WTC11 (cell line): ENCODE results near the gene CCNG1. TPM values are rescaled to one million over a fixed set of nuclear protein-coding genes. Genes with fewer than 3 reads are reported as not detected.

ENCODE experiments used
- ATAC-seq: fragments of 200-7000 bp; cut with Tn5 transposase; 2 replicates; pipeline ENCODE4 v1.10.0; 2021; ENCODE audit warnings: mild to moderate bottlenecking, moderate library complexity
- CTCF ChIA-PET: fragments of 300-600 bp; sonication (Branson Sonifier 250); formaldehyde crosslinking; loops from one replicate; lab custom pipeline; 2021; ENCODE audit warnings: antibody characterized with exemption; lab: Charles Lee
- POLR2A ChIA-PET: fragments of 350-600 bp; sonication (Branson Sonifier 250); formaldehyde crosslinking; loops from one replicate; lab custom pipeline; 2021; ENCODE audit warnings: antibody characterized with exemption; lab: Charles Lee
- DNase-seq: peaks from one replicate; pipeline ENCODE4 v3.0.0; 2021; ENCODE audit warnings: low spot score
- H3K27ac Mint-ChIP-seq: 2 replicates; pipeline ENCODE4 v1.8.0; 2021; ENCODE audit warnings: mixed read lengths
- H3K27me3 Mint-ChIP-seq: 2 replicates; pipeline ENCODE4 v1.8.0; 2021; ENCODE audit warnings: low read depth, mild to moderate bottlenecking, moderate library complexity, mixed read lengths
- H3K36me3 Mint-ChIP-seq: 2 replicates; pipeline ENCODE4 v1.8.0; 2021; ENCODE audit warnings: mixed read lengths
- H3K4me1 Mint-ChIP-seq: 2 replicates; pipeline ENCODE4 v1.8.0; 2022; ENCODE audit warnings: mixed read lengths
- H3K4me3 Mint-ChIP-seq: 2 replicates; pipeline ENCODE4 v1.8.0; 2021; ENCODE audit warnings: mild to moderate bottlenecking, moderate library complexity, mixed read lengths
- H3K9me3 Mint-ChIP-seq: 2 replicates; pipeline ENCODE4 v1.8.0; 2021; ENCODE audit warnings: mixed read lengths
- CREB1 ChIP-seq: sonication (generic); formaldehyde crosslinking; IDR thresholded peaks from 2 replicates; pipeline ENCODE4 v1.8.0; 2023; ENCODE audit warnings: mild to moderate bottlenecking, missing genetic modification reagents
- EMX1 ChIP-seq: fragments of 250-450 bp; sonication (Bioruptor Pico); IDR thresholded peaks from 2 replicates; pipeline ENCODE4 v1.8.0; 2021; ENCODE audit warnings: mild to moderate bottlenecking
- ETV6 ChIP-seq: sonication (generic); formaldehyde crosslinking; IDR thresholded peaks from 2 replicates; pipeline ENCODE4 v1.8.1; 2022; ENCODE audit warnings: mild to moderate bottlenecking, missing genetic modification reagents
- HMGA2 ChIP-seq: fragments of 250-450 bp; sonication (Bioruptor Pico); IDR thresholded peaks from 2 replicates; pipeline ENCODE4 v1.4.0; 2021; ENCODE audit warnings: mild to moderate bottlenecking, moderate library complexity
- JAZF1 ChIP-seq: fragments of 250-450 bp; sonication (Bioruptor Pico); IDR thresholded peaks from 2 replicates; pipeline ENCODE4 v1.9.0; 2021; ENCODE audit warnings: moderate library complexity, mild to moderate bottlenecking, inconsistent platforms
- NR3C1 ChIP-seq: sonication (generic); formaldehyde crosslinking; conservative IDR thresholded peaks from 2 replicates; pipeline ENCODE4 v1.8.1; 2023; ENCODE audit warnings: low read depth, mild to moderate bottlenecking, missing genetic modification reagents
- OVOL2 ChIP-seq: fragments of 250-450 bp; sonication (Bioruptor Pico); IDR thresholded peaks from 2 replicates; pipeline ENCODE4 v1.9.0; 2021; ENCODE audit warnings: mild to moderate bottlenecking, borderline replicate concordance
- SP1 ChIP-seq: sonication (generic); formaldehyde crosslinking; conservative IDR thresholded peaks from 2 replicates; pipeline ENCODE4 v1.8.1; 2022; ENCODE audit warnings: missing genetic modification reagents
- total RNA-seq: library from RNA; stranded (reverse); gene quantifications from 3 replicates; pipeline ENCODE4 v1.2.3, GENCODE V29; 2021
- TF ChIP-seq, protein P1 (sequence below): sonication (generic); formaldehyde crosslinking; IDR thresholded peaks from 2 replicates; pipeline ENCODE4 v1.8.0; 2022; ENCODE audit warnings: missing genetic modification reagents
- TF ChIP-seq, protein P2 (sequence below): sonication (generic); formaldehyde crosslinking; IDR thresholded peaks from 2 replicates; pipeline ENCODE4 v1.8.0; 2022; ENCODE audit warnings: mild to moderate bottlenecking, missing genetic modification reagents
- TF ChIP-seq, protein P3 (sequence below): sonication (generic); formaldehyde crosslinking; IDR thresholded peaks from 2 replicates; pipeline ENCODE4 v1.8.1; 2022; ENCODE audit warnings: missing genetic modification reagents, borderline replicate concordance
- TF ChIP-seq, protein P4 (sequence below): sonication (generic); formaldehyde crosslinking; IDR thresholded peaks from 2 replicates; pipeline ENCODE4 v1.8.1; 2023; ENCODE audit warnings: mild to moderate bottlenecking, missing genetic modification reagents
- TF ChIP-seq, protein P5 (sequence below): fragments of 250-450 bp; sonication (Bioruptor Pico); IDR thresholded peaks from 2 replicates; pipeline ENCODE4 v1.9.0; 2021; ENCODE audit warnings: mild to moderate bottlenecking
- TF ChIP-seq, protein P6 (sequence below): fragments of 200-600 bp; IDR thresholded peaks from 2 replicates; pipeline ENCODE4 v1.8.0; 2022; ENCODE audit warnings: antibody characterized with exemption
- TF ChIP-seq, protein P7 (sequence below): sonication (generic); formaldehyde crosslinking; IDR thresholded peaks from 2 replicates; pipeline ENCODE4 v1.8.0; 2022; ENCODE audit warnings: mild to moderate bottlenecking, missing genetic modification reagents
- TF ChIP-seq, protein P8 (sequence below): fragments of 250-450 bp; sonication (Bioruptor Pico); IDR thresholded peaks from 2 replicates; pipeline ENCODE4 v1.8.0; 2021; ENCODE audit warnings: mild to moderate bottlenecking
- TF ChIP-seq, protein P9 (sequence below): sonication (generic); formaldehyde crosslinking; IDR thresholded peaks from 2 replicates; pipeline ENCODE4 v1.8.0; 2022; ENCODE audit warnings: mild to moderate bottlenecking, missing genetic modification reagents
- TF ChIP-seq, protein P10 (sequence below): sonication (generic); formaldehyde crosslinking; IDR thresholded peaks from 2 replicates; pipeline ENCODE4 v1.8.1; 2023; ENCODE audit warnings: mild to moderate bottlenecking, missing genetic modification reagents, borderline replicate concordance

The CCNG1 gene
- total RNA-seq, 1 experiment from 2014 or later = 433 TPM

DNA sequence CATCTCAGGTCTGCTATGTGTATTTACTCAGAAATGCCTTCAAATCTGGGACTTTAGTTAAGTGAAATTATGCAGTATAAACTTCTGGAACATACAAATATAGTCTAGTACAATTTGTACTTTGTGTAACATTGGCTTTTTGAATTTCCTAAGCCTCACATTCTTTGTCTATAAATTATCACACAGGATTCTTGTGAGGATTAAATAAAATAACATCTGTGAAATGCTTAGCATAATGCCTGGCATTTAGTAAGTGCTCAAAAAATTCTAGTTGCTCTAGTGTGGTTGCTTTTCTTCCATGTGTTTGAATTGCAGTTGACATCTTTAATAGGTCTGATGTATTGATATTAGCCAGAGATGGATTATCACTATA is 25.7 kb downstream of the CCNG1 start (continued):
- TF ChIP-seq, protein P1, sequence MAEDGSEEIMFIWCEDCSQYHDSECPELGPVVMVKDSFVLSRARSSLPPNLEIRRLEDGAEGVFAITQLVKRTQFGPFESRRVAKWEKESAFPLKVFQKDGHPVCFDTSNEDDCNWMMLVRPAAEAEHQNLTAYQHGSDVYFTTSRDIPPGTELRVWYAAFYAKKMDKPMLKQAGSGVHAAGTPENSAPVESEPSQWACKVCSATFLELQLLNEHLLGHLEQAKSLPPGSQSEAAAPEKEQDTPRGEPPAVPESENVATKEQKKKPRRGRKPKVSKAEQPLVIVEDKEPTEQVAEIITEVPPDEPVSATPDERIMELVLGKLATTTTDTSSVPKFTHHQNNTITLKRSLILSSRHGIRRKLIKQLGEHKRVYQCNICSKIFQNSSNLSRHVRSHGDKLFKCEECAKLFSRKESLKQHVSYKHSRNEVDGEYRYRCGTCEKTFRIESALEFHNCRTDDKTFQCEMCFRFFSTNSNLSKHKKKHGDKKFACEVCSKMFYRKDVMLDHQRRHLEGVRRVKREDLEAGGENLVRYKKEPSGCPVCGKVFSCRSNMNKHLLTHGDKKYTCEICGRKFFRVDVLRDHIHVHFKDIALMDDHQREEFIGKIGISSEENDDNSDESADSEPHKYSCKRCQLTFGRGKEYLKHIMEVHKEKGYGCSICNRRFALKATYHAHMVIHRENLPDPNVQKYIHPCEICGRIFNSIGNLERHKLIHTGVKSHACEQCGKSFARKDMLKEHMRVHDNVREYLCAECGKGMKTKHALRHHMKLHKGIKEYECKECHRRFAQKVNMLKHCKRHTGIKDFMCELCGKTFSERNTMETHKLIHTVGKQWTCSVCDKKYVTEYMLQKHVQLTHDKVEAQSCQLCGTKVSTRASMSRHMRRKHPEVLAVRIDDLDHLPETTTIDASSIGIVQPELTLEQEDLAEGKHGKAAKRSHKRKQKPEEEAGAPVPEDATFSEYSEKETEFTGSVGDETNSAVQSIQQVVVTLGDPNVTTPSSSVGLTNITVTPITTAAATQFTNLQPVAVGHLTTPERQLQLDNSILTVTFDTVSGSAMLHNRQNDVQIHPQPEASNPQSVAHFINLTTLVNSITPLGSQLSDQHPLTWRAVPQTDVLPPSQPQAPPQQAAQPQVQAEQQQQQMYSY (CRISPR knock-in tag) = no peak
- TF ChIP-seq, protein P2, sequence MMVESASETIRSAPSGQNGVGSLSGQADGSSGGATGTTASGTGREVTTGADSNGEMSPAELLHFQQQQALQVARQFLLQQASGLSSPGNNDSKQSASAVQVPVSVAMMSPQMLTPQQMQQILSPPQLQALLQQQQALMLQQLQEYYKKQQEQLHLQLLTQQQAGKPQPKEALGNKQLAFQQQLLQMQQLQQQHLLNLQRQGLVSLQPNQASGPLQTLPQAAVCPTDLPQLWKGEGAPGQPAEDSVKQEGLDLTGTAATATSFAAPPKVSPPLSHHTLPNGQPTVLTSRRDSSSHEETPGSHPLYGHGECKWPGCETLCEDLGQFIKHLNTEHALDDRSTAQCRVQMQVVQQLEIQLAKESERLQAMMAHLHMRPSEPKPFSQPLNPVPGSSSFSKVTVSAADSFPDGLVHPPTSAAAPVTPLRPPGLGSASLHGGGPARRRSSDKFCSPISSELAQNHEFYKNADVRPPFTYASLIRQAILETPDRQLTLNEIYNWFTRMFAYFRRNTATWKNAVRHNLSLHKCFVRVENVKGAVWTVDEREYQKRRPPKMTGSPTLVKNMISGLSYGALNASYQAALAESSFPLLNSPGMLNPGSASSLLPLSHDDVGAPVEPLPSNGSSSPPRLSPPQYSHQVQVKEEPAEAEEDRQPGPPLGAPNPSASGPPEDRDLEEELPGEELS (CRISPR knock-in tag) = no peak
- TF ChIP-seq, protein P3, sequence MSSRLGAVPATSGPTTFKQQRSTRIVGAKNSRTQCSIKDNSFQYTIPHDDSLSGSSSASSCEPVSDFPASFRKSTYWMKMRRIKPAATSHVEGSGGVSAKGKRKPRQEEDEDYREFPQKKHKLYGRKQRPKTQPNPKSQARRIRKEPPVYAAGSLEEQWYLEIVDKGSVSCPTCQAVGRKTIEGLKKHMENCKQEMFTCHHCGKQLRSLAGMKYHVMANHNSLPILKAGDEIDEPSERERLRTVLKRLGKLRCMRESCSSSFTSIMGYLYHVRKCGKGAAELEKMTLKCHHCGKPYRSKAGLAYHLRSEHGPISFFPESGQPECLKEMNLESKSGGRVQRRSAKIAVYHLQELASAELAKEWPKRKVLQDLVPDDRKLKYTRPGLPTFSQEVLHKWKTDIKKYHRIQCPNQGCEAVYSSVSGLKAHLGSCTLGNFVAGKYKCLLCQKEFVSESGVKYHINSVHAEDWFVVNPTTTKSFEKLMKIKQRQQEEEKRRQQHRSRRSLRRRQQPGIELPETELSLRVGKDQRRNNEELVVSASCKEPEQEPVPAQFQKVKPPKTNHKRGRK = no peak
- TF ChIP-seq SP1 (CRISPR knock-in tag) (no peak), JAZF1 (CRISPR knock-in tag) (no peak), EMX1 (CRISPR knock-in tag) (no peak), ETV6 (CRISPR knock-in tag) (no peak), HMGA2 (CRISPR knock-in tag) (no peak)
- TF ChIP-seq, protein P4, sequence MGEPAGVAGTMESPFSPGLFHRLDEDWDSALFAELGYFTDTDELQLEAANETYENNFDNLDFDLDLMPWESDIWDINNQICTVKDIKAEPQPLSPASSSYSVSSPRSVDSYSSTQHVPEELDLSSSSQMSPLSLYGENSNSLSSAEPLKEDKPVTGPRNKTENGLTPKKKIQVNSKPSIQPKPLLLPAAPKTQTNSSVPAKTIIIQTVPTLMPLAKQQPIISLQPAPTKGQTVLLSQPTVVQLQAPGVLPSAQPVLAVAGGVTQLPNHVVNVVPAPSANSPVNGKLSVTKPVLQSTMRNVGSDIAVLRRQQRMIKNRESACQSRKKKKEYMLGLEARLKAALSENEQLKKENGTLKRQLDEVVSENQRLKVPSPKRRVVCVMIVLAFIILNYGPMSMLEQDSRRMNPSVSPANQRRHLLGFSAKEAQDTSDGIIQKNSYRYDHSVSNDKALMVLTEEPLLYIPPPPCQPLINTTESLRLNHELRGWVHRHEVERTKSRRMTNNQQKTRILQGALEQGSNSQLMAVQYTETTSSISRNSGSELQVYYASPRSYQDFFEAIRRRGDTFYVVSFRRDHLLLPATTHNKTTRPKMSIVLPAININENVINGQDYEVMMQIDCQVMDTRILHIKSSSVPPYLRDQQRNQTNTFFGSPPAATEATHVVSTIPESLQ = no peak
- TF ChIP-seq, protein P5, sequence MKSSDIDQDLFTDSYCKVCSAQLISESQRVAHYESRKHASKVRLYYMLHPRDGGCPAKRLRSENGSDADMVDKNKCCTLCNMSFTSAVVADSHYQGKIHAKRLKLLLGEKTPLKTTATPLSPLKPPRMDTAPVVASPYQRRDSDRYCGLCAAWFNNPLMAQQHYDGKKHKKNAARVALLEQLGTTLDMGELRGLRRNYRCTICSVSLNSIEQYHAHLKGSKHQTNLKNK (CRISPR knock-in tag) = no peak
- TF ChIP-seq, protein P6, sequence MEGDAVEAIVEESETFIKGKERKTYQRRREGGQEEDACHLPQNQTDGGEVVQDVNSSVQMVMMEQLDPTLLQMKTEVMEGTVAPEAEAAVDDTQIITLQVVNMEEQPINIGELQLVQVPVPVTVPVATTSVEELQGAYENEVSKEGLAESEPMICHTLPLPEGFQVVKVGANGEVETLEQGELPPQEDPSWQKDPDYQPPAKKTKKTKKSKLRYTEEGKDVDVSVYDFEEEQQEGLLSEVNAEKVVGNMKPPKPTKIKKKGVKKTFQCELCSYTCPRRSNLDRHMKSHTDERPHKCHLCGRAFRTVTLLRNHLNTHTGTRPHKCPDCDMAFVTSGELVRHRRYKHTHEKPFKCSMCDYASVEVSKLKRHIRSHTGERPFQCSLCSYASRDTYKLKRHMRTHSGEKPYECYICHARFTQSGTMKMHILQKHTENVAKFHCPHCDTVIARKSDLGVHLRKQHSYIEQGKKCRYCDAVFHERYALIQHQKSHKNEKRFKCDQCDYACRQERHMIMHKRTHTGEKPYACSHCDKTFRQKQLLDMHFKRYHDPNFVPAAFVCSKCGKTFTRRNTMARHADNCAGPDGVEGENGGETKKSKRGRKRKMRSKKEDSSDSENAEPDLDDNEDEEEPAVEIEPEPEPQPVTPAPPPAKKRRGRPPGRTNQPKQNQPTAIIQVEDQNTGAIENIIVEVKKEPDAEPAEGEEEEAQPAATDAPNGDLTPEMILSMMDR = no peak
- TF ChIP-seq, protein P7, sequence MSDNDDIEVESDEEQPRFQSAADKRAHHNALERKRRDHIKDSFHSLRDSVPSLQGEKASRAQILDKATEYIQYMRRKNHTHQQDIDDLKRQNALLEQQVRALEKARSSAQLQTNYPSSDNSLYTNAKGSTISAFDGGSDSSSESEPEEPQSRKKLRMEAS (CRISPR knock-in tag) = no peak
- TF ChIP-seq, protein P8, sequence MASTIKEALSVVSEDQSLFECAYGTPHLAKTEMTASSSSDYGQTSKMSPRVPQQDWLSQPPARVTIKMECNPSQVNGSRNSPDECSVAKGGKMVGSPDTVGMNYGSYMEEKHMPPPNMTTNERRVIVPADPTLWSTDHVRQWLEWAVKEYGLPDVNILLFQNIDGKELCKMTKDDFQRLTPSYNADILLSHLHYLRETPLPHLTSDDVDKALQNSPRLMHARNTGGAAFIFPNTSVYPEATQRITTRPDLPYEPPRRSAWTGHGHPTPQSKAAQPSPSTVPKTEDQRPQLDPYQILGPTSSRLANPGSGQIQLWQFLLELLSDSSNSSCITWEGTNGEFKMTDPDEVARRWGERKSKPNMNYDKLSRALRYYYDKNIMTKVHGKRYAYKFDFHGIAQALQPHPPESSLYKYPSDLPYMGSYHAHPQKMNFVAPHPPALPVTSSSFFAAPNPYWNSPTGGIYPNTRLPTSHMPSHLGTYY (CRISPR knock-in tag) = no peak
- TF ChIP-seq, all 79 proteins: peak for 0

DNA sequence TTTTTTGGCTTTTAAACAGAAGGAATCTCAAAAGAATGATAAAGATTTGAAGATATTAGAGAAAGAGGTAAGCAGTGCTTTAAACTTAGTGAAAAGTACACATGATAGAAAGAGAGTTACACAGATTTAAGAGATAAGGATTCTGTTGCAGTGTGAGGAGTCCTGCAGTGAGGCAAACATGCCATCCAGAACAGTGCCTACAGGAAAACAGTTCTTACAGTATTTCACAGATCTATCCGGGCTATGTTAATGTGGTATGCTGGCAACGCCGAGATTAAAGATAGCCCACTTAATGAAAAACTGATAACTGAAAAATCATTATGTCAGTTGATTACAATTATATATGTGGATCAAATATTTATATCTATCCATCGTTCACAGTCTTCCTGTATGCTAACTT is 30.3 kb downstream of the CCNG1 start:
- Mint-ChIP-seq H3K27ac (no peak overlapping the region), H3K4me3 (no peak overlapping the region), H3K36me3 (peaks cover 73% of the 10 kb centered on the region), H3K4me1 (peaks cover 4% of the 10 kb centered on the region; the same call in 1 of the 2 replicates), H3K27me3 (no peaks in the 10 kb centered on the region), H3K9me3 (no peaks in the 10 kb centered on the region)
- DNase-seq (no peak), ATAC-seq (no peak)
- ChIA-PET POLR2A (no interaction called here), CTCF (no interaction called here)
- no peak for TF ChIP-seq CREB1
- TF ChIP-seq, protein P9, sequence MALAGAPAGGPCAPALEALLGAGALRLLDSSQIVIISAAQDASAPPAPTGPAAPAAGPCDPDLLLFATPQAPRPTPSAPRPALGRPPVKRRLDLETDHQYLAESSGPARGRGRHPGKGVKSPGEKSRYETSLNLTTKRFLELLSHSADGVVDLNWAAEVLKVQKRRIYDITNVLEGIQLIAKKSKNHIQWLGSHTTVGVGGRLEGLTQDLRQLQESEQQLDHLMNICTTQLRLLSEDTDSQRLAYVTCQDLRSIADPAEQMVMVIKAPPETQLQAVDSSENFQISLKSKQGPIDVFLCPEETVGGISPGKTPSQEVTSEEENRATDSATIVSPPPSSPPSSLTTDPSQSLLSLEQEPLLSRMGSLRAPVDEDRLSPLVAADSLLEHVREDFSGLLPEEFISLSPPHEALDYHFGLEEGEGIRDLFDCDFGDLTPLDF (CRISPR knock-in tag) = no peak
- no peak for TF ChIP-seq NR3C1 (CRISPR knock-in tag)
- TF ChIP-seq, protein P10, sequence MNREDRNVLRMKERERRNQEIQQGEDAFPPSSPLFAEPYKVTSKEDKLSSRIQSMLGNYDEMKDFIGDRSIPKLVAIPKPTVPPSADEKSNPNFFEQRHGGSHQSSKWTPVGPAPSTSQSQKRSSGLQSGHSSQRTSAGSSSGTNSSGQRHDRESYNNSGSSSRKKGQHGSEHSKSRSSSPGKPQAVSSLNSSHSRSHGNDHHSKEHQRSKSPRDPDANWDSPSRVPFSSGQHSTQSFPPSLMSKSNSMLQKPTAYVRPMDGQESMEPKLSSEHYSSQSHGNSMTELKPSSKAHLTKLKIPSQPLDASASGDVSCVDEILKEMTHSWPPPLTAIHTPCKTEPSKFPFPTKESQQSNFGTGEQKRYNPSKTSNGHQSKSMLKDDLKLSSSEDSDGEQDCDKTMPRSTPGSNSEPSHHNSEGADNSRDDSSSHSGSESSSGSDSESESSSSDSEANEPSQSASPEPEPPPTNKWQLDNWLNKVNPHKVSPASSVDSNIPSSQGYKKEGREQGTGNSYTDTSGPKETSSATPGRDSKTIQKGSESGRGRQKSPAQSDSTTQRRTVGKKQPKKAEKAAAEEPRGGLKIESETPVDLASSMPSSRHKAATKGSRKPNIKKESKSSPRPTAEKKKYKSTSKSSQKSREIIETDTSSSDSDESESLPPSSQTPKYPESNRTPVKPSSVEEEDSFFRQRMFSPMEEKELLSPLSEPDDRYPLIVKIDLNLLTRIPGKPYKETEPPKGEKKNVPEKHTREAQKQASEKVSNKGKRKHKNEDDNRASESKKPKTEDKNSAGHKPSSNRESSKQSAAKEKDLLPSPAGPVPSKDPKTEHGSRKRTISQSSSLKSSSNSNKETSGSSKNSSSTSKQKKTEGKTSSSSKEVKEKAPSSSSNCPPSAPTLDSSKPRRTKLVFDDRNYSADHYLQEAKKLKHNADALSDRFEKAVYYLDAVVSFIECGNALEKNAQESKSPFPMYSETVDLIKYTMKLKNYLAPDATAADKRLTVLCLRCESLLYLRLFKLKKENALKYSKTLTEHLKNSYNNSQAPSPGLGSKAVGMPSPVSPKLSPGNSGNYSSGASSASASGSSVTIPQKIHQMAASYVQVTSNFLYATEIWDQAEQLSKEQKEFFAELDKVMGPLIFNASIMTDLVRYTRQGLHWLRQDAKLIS (CRISPR knock-in tag) = no peak
- TF ChIP-seq OVOL2 (CRISPR knock-in tag) = no peak
